Stomach (tissue), 9 donors: Measurements from ENCODE around the gene PPP1R14B. TPM values are rescaled to one million over a fixed set of nuclear protein-coding genes. Genes with fewer than 3 reads are reported as not detected.

Experiments used
- DNase-seq, 2 donors: peaks; one replicate each; pipeline versions ENCODE4 v3.0.0 to v3.0.0-alpha.2; 2013 to 2019
- H3K27ac ChIP-seq, 5 donors: fragments of 200-600 bp in 4 of 5; sonication (generic) in 4 of 5; one replicate each; pipeline ENCODE4 v1.5.1; 2013 to 2019; ENCODE audit warnings: mild to moderate bottlenecking in 1 of 5, moderate library complexity in 1 of 5
- H3K27me3 ChIP-seq, 3 donors: fragments of 200-600 bp; sonication (generic); one replicate each; pipeline ENCODE4 v1.5.1; 2017 to 2019; ENCODE audit warnings: mixed run types in 1 of 3
- H3K36me3 ChIP-seq, 4 donors: fragments of 200-600 bp; sonication (generic); 1 replicate in 3 of 4; 2 replicates in 1 of 4; pipeline ENCODE4 v1.5.1; 2016 to 2019
- H3K4me1 ChIP-seq, 4 donors: fragments of 200-600 bp; sonication (generic); one replicate each; pipeline ENCODE4 v1.5.1; 2016 to 2019
- H3K4me3 ChIP-seq, 4 donors: fragments of 200-600 bp; sonication (generic) in 3 of 4; one replicate each; pipeline ENCODE4 v1.5.1; 2016 to 2019; ENCODE audit warnings: mild to moderate bottlenecking in 1 of 4
- H3K9me3 ChIP-seq, 4 donors: fragments of 200-600 bp; sonication (generic); one replicate each; pipeline ENCODE4 v1.5.1; 2016 to 2019
- EP300 ChIP-seq: sonication (generic); formaldehyde crosslinking; IDR thresholded peaks from one replicate; pipeline ENCODE4 v1.6.1; 2017; ENCODE audit warnings: antibody characterized with exemption
- POLR2A ChIP-seq, 4 donors: fragments of 450-650 bp; IDR thresholded peaks; one replicate each; pipeline ENCODE4 v1.6.1; 2016; ENCODE audit warnings: antibody characterized with exemption in 4 of 4, control low read depth in 2 of 4, mild to moderate bottlenecking in 1 of 4, moderate library complexity in 1 of 4
- POLR2AphosphoS5 ChIP-seq, 3 donors: sonication (generic); formaldehyde crosslinking; IDR thresholded peaks; one replicate each; pipeline ENCODE4 v1.6.1; 2016; ENCODE audit warnings: antibody characterized with exemption in 3 of 3
- WGBS, 5 donors: extraction: QIAGEN DNeasy Blood & Tissue Kit in 3 of 5; methylation state at CpG; one replicate each; pipeline versions ENCODE4 v1.1.5 to v1.1.7; 2013 to 2018; 5-methylcytosine and 5-hydroxymethylcytosine counted together
- intact Hi-C: fragments of 100-400 bp; cut with DNase I; formaldehyde crosslinking; loops from one replicate; pipeline ENCODE4 v1.15.1; 2023; ENCODE audit warnings: low total_unique reads
- polyA plus RNA-seq, 3 donors: library from polyadenylated mRNA; stranded (reverse); fragments of 200-250 nt; gene quantifications; one replicate each; pipeline ENCODE4 v1.2.3, GENCODE V29; 2013
- small RNA-seq, 4 donors: library from RNA; depleted of rRNA; stranded (forward); fragments of <200 nt; gene quantifications; one replicate each; pipeline ENCODE3, GENCODE V24; 2016
- total RNA-seq, 5 donors: library from RNA; depleted of rRNA; stranded (reverse); fragments of >200 nt; gene quantifications; one replicate each; pipeline versions ENCODE4 v1.1.0 to v1.2.3, GENCODE V29; 2014 to 2016
- TF ChIP-seq, protein P1 (sequence below), 7 experiments: fragments of 450-650 bp in 4 of 7; fragments of 200-600 bp in 3 of 7; sonication (generic) in 3 of 7; IDR thresholded peaks; one replicate each; pipeline ENCODE4 v1.5.1; 2016 to 2019; ENCODE audit warnings: antibody characterized with exemption in 7 of 7, control low read depth in 2 of 7, mild to moderate bottlenecking in 1 of 7
- donor health status: healthy with polysubstance abuse.
- donor health status: Bipolar disorder and iron deficiency.
- donor health status: healthy.

Gene PPP1R14B
- total and polyA plus RNA-seq, 8 donors, result 39.3 to 234 (median 77.6) TPM

GRCh38 chr11:64198511-64198910 is 48.2 kb downstream of the PPP1R14B start:
- no peak overlapping the region for H3K27ac ChIP-seq
- intact Hi-C loops, result no loop called here
- no peak for DNase-seq
- no peaks in the 10 kb centered on the region for H3K27me3 ChIP-seq
- H3K4me1 ChIP-seq, result peaks cover 0 to 1% (median 0%) of the 10 kb centered on the region in 4 donors
- H3K36me3 ChIP-seq, result peaks cover 95 to 100% (median 100%) of the 10 kb centered on the region in 4 donors
- 92 to 98% (median 95%) methylated on average over 2 of the region's 2 CpGs for WGBS, 5 donors
- no peaks in the 10 kb centered on the region for H3K9me3 ChIP-seq
- no peak overlapping the region for H3K4me3 ChIP-seq
- TF ChIP-seq POLR2AphosphoS5 (IDR thresholded peaks at IDR 0.05), result no peak
- TF ChIP-seq, protein P1, sequence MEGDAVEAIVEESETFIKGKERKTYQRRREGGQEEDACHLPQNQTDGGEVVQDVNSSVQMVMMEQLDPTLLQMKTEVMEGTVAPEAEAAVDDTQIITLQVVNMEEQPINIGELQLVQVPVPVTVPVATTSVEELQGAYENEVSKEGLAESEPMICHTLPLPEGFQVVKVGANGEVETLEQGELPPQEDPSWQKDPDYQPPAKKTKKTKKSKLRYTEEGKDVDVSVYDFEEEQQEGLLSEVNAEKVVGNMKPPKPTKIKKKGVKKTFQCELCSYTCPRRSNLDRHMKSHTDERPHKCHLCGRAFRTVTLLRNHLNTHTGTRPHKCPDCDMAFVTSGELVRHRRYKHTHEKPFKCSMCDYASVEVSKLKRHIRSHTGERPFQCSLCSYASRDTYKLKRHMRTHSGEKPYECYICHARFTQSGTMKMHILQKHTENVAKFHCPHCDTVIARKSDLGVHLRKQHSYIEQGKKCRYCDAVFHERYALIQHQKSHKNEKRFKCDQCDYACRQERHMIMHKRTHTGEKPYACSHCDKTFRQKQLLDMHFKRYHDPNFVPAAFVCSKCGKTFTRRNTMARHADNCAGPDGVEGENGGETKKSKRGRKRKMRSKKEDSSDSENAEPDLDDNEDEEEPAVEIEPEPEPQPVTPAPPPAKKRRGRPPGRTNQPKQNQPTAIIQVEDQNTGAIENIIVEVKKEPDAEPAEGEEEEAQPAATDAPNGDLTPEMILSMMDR (IDR thresholded peaks at IDR 0.05), result no peak
- TF ChIP-seq POLR2A (IDR thresholded peaks at IDR 0.05), result no peak
- no peak for TF ChIP-seq EP300

DNA sequence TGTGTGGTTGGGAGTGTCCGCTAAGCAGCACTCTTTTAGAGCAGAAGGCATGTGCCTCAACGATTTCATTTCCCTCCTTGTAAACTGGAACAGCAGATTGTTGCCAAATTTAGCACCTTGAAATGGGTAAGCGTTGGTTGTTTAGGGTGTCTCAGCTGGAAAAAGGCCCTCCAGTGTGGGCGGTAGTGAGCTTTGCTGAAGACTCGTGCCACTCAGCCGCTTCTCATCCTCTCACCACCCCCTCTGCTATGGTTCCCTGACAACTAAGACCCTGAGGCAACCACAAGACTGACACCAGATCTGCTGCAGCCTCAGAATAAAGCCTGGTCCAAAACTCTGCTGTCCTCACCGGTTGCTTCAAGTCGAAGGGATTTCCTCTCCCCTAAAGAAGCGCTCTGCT is 50.1 kb downstream of the PPP1R14B start:
- intact Hi-C loops, result no loop called here
- H3K4me1 ChIP-seq, result no peaks in the 10 kb centered on the region
- H3K27me3 ChIP-seq, result no peaks in the 10 kb centered on the region
- no peaks in the 10 kb centered on the region for H3K9me3 ChIP-seq
- no peak for TF ChIP-seq EP300
- DNase-seq, result no peak
- no peak overlapping the region for H3K27ac ChIP-seq
- no peak overlapping the region for H3K4me3 ChIP-seq
- peaks cover 86 to 95% (median 93%) of the 10 kb centered on the region in 4 donors for H3K36me3 ChIP-seq
- WGBS, 5 donors, result 82 to 90% (median 89%) methylated on average over 9 of the region's 9 CpGs

Small RNAs within 50 kb of the gene (small RNA-seq; reads per million reads assigned to genes)
- 0 reads per million in 4 donors for gene RF00019

Other genes with a start within 250 kb of the PPP1R14B start
- gene FLRT1, start 211.0 kb downstream of the PPP1R14B start, total RNA-seq, result 1 to 10 TPM in 1 of 5 donors, under 1 TPM in 1, not detected in 3; 0.73 to 1.3 TPM
- under 1 TPM in 2 of 3 donors, not detected in 1; 0.12 to 0.28 TPM for gene FLRT1, start 211.0 kb downstream of the PPP1R14B start, polyA plus RNA-seq
- 10 to 100 TPM; 18.0 to 52.1 (median 41.2) TPM for gene MACROD1, start 80.8 kb downstream of the PPP1R14B start, total RNA-seq
- gene MACROD1, start 80.8 kb downstream of the PPP1R14B start, polyA plus RNA-seq, result 100 to 1,000 TPM in 2 of 3 donors, 10 to 100 TPM in 1; 59.1 to 283 (median 156) TPM
- gene STIP1, start 60.8 kb downstream of the PPP1R14B start, total RNA-seq, result 100 to 1,000 TPM in 1 of 5 donors, 10 to 100 TPM in 4; 27.4 to 259 (median 68.1) TPM
- gene STIP1, start 60.8 kb downstream of the PPP1R14B start, polyA plus RNA-seq, result 10 to 100 TPM; 51.5 to 56.2 (median 53.2) TPM
- 10 to 100 TPM; 11.9 to 30.3 (median 17.9) TPM for gene FERMT3, start 40.2 kb downstream of the PPP1R14B start, total RNA-seq
- 10 to 100 TPM; 12.4 to 31.9 (median 19.5) TPM for gene FERMT3, start 40.2 kb downstream of the PPP1R14B start, polyA plus RNA-seq
- 100 to 1,000 TPM in 2 of 5 donors, 10 to 100 TPM in 3; 15.2 to 425 (median 63.8) TPM for gene TRPT1, start 20.8 kb downstream of the PPP1R14B start, total RNA-seq
- 10 to 100 TPM; 75.8 to 83.5 (median 79.7) TPM for gene TRPT1, start 20.8 kb downstream of the PPP1R14B start, polyA plus RNA-seq
- gene NUDT22, start 20.7 kb downstream of the PPP1R14B start, total RNA-seq, result 100 to 1,000 TPM in 4 of 5 donors, 10 to 100 TPM in 1; 35.1 to 363 (median 124) TPM
- 100 to 1,000 TPM in 1 of 3 donors, 10 to 100 TPM in 2; 62.4 to 143 (median 76.2) TPM for gene NUDT22, start 20.7 kb downstream of the PPP1R14B start, polyA plus RNA-seq
- 10 to 100 TPM in 4 of 5 donors, 1 to 10 TPM in 1; 8.3 to 61.8 (median 14.9) TPM for gene DNAJC4, start 16.4 kb downstream of the PPP1R14B start, total RNA-seq
- gene DNAJC4, start 16.4 kb downstream of the PPP1R14B start, polyA plus RNA-seq, result 100 to 1,000 TPM in 2 of 3 donors, 10 to 100 TPM in 1; 69.8 to 115 (median 106) TPM
- 100 to 1,000 TPM in 1 of 5 donors, 10 to 100 TPM in 3, 1 to 10 TPM in 1; 2.9 to 167 (median 17.4) TPM for gene VEGFB, start 12.4 kb downstream of the PPP1R14B start, total RNA-seq
- 100 to 1,000 TPM in 1 of 3 donors, 10 to 100 TPM in 2; 86.4 to 132 (median 97.7) TPM for gene VEGFB, start 12.4 kb downstream of the PPP1R14B start, polyA plus RNA-seq
- gene FKBP2, start 5.8 kb downstream of the PPP1R14B start, total RNA-seq, result 10 to 100 TPM; 15.2 to 66.8 (median 47.7) TPM
- gene FKBP2, start 5.8 kb downstream of the PPP1R14B start, polyA plus RNA-seq, result 100 to 1,000 TPM; 140 to 257 (median 251) TPM
- 100 to 1,000 TPM in 1 of 5 donors, 10 to 100 TPM in 4; 14.0 to 154 (median 27.4) TPM for gene PLCB3, start 4.6 kb upstream of the PPP1R14B start, total RNA-seq
- 10 to 100 TPM; 12.2 to 14.3 (median 14.1) TPM for gene PLCB3, start 4.6 kb upstream of the PPP1R14B start, polyA plus RNA-seq
- 100 to 1,000 TPM in 1 of 5 donors, 10 to 100 TPM in 4; 40.4 to 343 (median 70.1) TPM for gene BAD, start 37.7 kb upstream of the PPP1R14B start, total RNA-seq
- gene BAD, start 37.7 kb upstream of the PPP1R14B start, polyA plus RNA-seq, result 100 to 1,000 TPM; 114 to 207 (median 137) TPM
- gene GPR137, start 38.9 kb upstream of the PPP1R14B start, total RNA-seq, result 10 to 100 TPM in 2 of 5 donors, 1 to 10 TPM in 3; 2.9 to 58.8 (median 8.5) TPM
- gene GPR137, start 38.9 kb upstream of the PPP1R14B start, polyA plus RNA-seq, result 10 to 100 TPM; 18.8 to 23.4 (median 21.2) TPM
- not detected for gene KCNK4, start 44.4 kb upstream of the PPP1R14B start, total RNA-seq
- not detected for gene KCNK4, start 44.4 kb upstream of the PPP1R14B start, polyA plus RNA-seq
- gene CATSPERZ, start 53.4 kb upstream of the PPP1R14B start, total RNA-seq, result 10 to 100 TPM in 1 of 5 donors, not detected in 4; 11.3 TPM
- 1 to 10 TPM in 2 of 3 donors, under 1 TPM in 1; 0.18 to 5.2 (median 1.7) TPM for gene CATSPERZ, start 53.4 kb upstream of the PPP1R14B start, polyA plus RNA-seq
- 100 to 1,000 TPM in 3 of 5 donors, 10 to 100 TPM in 2; 45.5 to 685 (median 142) TPM for gene ESRRA, start 58.6 kb upstream of the PPP1R14B start, total RNA-seq
- gene ESRRA, start 58.6 kb upstream of the PPP1R14B start, polyA plus RNA-seq, result 10 to 100 TPM; 63.5 to 86.6 (median 82.5) TPM
- gene TRMT112, start 70.6 kb upstream of the PPP1R14B start, total RNA-seq, result 100 to 1,000 TPM in 2 of 5 donors, 10 to 100 TPM in 3; 50.8 to 181 (median 99.9) TPM
- 100 to 1,000 TPM; 271 to 337 (median 328) TPM for gene TRMT112, start 70.6 kb upstream of the PPP1R14B start, polyA plus RNA-seq
- 100 to 1,000 TPM in 3 of 5 donors, 10 to 100 TPM in 1, 1 to 10 TPM in 1; 9.3 to 254 (median 125) TPM for gene PRDX5, start 71.2 kb upstream of the PPP1R14B start, total RNA-seq
- gene PRDX5, start 71.2 kb upstream of the PPP1R14B start, polyA plus RNA-seq, result 100 to 1,000 TPM; 462 to 725 (median 673) TPM
- gene CCDC88B, start 93.3 kb upstream of the PPP1R14B start, total RNA-seq, result 100 to 1,000 TPM in 1 of 5 donors, 10 to 100 TPM in 1, 1 to 10 TPM in 3; 1.8 to 137 (median 7.6) TPM
- 10 to 100 TPM; 37.4 to 57.7 (median 38.8) TPM for gene CCDC88B, start 93.3 kb upstream of the PPP1R14B start, polyA plus RNA-seq
- 100 to 1,000 TPM in 1 of 5 donors, 10 to 100 TPM in 4; 15.4 to 103 (median 81.1) TPM for gene RPS6KA4, start 112.2 kb upstream of the PPP1R14B start, total RNA-seq
- gene RPS6KA4, start 112.2 kb upstream of the PPP1R14B start, polyA plus RNA-seq, result 10 to 100 TPM; 18.5 to 22.8 (median 20.2) TPM